Measurements from ENCODE around the gene P2RX4.
A peak's percentile ranks its signal among the peaks of the same experiment; 100 is the strongest.
"Not testable (repeated sequence)": the region's sequence is repeated elsewhere in the genome, so short reads cannot be mapped to it uniquely, and the experiment has no call there.

Gene P2RX4

GRCh38 chr12:121209624-121210572 lies at the start of gene P2RX4:
TSS of gene P2RX4 (plus strand) at chr12:121210129. CDS start at chr12:121210165, 36 bp downstream.
- H3K9me3 ChIP-seq (ENCODE audit: control insufficient read depth in 5 of 5, low read length in 5 of 5), result no peaks in the 10 kb centered on the region
- no peaks in the 10 kb centered on the region for H3K36me3 ChIP-seq (ENCODE audit: control insufficient read depth in 5 of 5, insufficient read depth in 5 of 5, low read length in 5 of 5)
- H3K27me3 ChIP-seq (ENCODE audit: control insufficient read depth in 5 of 5, insufficient read depth in 4 of 5, low read length in 5 of 5), result no peaks in the 10 kb centered on the region
- H3K4me3 ChIP-seq (ENCODE audit: low read depth in 1 of 5, low read length in 5 of 5), result peak within 1 kb of the TSS; percentile 74 to 86 (median 78)
- peak within 1 kb of the TSS; percentile 16 to 79 (median 77) for H3K9ac ChIP-seq (ENCODE audit: low read length in 5 of 5)
- H3K4me1 ChIP-seq (ENCODE audit: control insufficient read depth in 5 of 5, insufficient read depth in 5 of 5, low read length in 5 of 5), result peaks cover 2 to 31% (median 18%) of the 10 kb centered on the region in 5 donors
- H3K27ac ChIP-seq (ENCODE audit: low read depth, low read length), result peak within 1 kb of the TSS; percentile 72

GRCh38 chr12:121162384-121162783 lies 47.5 kb upstream of the P2RX4 start:
- Histone ChIP-seq H3K9ac (ENCODE audit: low read length in 5 of 5) (no peak overlapping the region), H3K9me3 (ENCODE audit: control insufficient read depth in 5 of 5, low read length in 5 of 5) (peaks cover 3 to 7% (median 6%) of the 10 kb centered on the region in 5 donors), H3K27ac (ENCODE audit: low read depth, low read length) (no peak overlapping the region), H3K36me3 (ENCODE audit: control insufficient read depth in 5 of 5, insufficient read depth in 5 of 5, low read length in 5 of 5) (peaks cover 0 to 40% (median 11%) of the 10 kb centered on the region in 5 donors), H3K4me1 (ENCODE audit: control insufficient read depth in 5 of 5, insufficient read depth in 5 of 5, low read length in 5 of 5) (no peaks in the 10 kb centered on the region), H3K27me3 (ENCODE audit: control insufficient read depth in 5 of 5, insufficient read depth in 4 of 5, low read length in 5 of 5) (no peaks in the 10 kb centered on the region), H3K4me3 (ENCODE audit: low read depth in 1 of 5, low read length in 5 of 5) (no peak overlapping the region)

- no peak overlapping the region for H3K4me3 ChIP-seq (ENCODE audit: low read depth in 1 of 5, low read length in 5 of 5)
- peaks cover 0 to 4% (median 3%) of the 10 kb centered on the region in 5 donors for H3K9me3 ChIP-seq (ENCODE audit: control insufficient read depth in 5 of 5, low read length in 5 of 5)
- no peak overlapping the region for H3K9ac ChIP-seq (ENCODE audit: low read length in 5 of 5)
- H3K27ac ChIP-seq (ENCODE audit: low read depth, low read length), result no peak overlapping the region
- H3K4me1 ChIP-seq (ENCODE audit: control insufficient read depth in 5 of 5, insufficient read depth in 5 of 5, low read length in 5 of 5), result no peaks in the 10 kb centered on the region
- peaks cover 0 to 40% (median 9%) of the 10 kb centered on the region in 5 donors for H3K36me3 ChIP-seq (ENCODE audit: control insufficient read depth in 5 of 5, insufficient read depth in 5 of 5, low read length in 5 of 5)
- H3K27me3 ChIP-seq (ENCODE audit: control insufficient read depth in 5 of 5, insufficient read depth in 4 of 5, low read length in 5 of 5), result no peaks in the 10 kb centered on the region
Measured at GRCh38 chr12:121162985-121163384, 46.9 kb upstream of the P2RX4 start.

- peaks cover 0 to 46% (median 10%) of the 10 kb centered on the region in 5 donors for H3K36me3 ChIP-seq (ENCODE audit: control insufficient read depth in 5 of 5, insufficient read depth in 5 of 5, low read length in 5 of 5)
- H3K27me3 ChIP-seq (ENCODE audit: control insufficient read depth in 5 of 5, insufficient read depth in 4 of 5, low read length in 5 of 5); H3K9ac ChIP-seq (ENCODE audit: low read length in 5 of 5); H3K9me3 ChIP-seq (ENCODE audit: control insufficient read depth in 5 of 5, low read length in 5 of 5); H3K4me3 ChIP-seq (ENCODE audit: low read depth in 1 of 5, low read length in 5 of 5); H3K27ac ChIP-seq (ENCODE audit: low read depth, low read length); H3K4me1 ChIP-seq (ENCODE audit: control insufficient read depth in 5 of 5, insufficient read depth in 5 of 5, low read length in 5 of 5): not testable (repeated sequence)
Measured at GRCh38 chr12:121164839-121165238, 45.1 kb upstream of the P2RX4 start.

- Histone ChIP-seq H3K9me3 (ENCODE audit: control insufficient read depth in 5 of 5, low read length in 5 of 5) (no peaks in the 10 kb centered on the region), H3K4me3 (ENCODE audit: low read depth in 1 of 5, low read length in 5 of 5) (no peak overlapping the region), H3K4me1 (ENCODE audit: control insufficient read depth in 5 of 5, insufficient read depth in 5 of 5, low read length in 5 of 5) (no peaks in the 10 kb centered on the region), H3K9ac (ENCODE audit: low read length in 5 of 5) (no peak overlapping the region), H3K27ac (ENCODE audit: low read depth, low read length) (no peak overlapping the region), H3K27me3 (ENCODE audit: control insufficient read depth in 5 of 5, insufficient read depth in 4 of 5, low read length in 5 of 5) (no peaks in the 10 kb centered on the region), H3K36me3 (ENCODE audit: control insufficient read depth in 5 of 5, insufficient read depth in 5 of 5, low read length in 5 of 5) (peaks cover 0 to 46% (median 13%) of the 10 kb centered on the region in 5 donors)
Measured at GRCh38 chr12:121165316-121165715, 44.6 kb upstream of the P2RX4 start.

- H3K27me3 ChIP-seq (ENCODE audit: control insufficient read depth in 5 of 5, insufficient read depth in 4 of 5, low read length in 5 of 5), result no peaks in the 10 kb centered on the region
- no peak overlapping the region for H3K9ac ChIP-seq (ENCODE audit: low read length in 5 of 5)
- no peak overlapping the region for H3K27ac ChIP-seq (ENCODE audit: low read depth, low read length)
- no peaks in the 10 kb centered on the region for H3K9me3 ChIP-seq (ENCODE audit: control insufficient read depth in 5 of 5, low read length in 5 of 5)
- no peaks in the 10 kb centered on the region for H3K4me1 ChIP-seq (ENCODE audit: control insufficient read depth in 5 of 5, insufficient read depth in 5 of 5, low read length in 5 of 5)
- no peak overlapping the region for H3K4me3 ChIP-seq (ENCODE audit: low read depth in 1 of 5, low read length in 5 of 5)
- peaks cover 0 to 45% (median 10%) of the 10 kb centered on the region in 5 donors for H3K36me3 ChIP-seq (ENCODE audit: control insufficient read depth in 5 of 5, insufficient read depth in 5 of 5, low read length in 5 of 5)
Measured at GRCh38 chr12:121166356-121166755, 43.6 kb upstream of the P2RX4 start.

GRCh38 chr12:121167232-121167820 lies 42.6 kb upstream of the P2RX4 start:
- Histone ChIP-seq H3K4me1 (ENCODE audit: control insufficient read depth in 5 of 5, insufficient read depth in 5 of 5, low read length in 5 of 5) (no peaks in the 10 kb centered on the region), H3K27ac (ENCODE audit: low read depth, low read length) (no peak overlapping the region), H3K36me3 (ENCODE audit: control insufficient read depth in 5 of 5, insufficient read depth in 5 of 5, low read length in 5 of 5) (peaks cover 0 to 44% (median 10%) of the 10 kb centered on the region in 5 donors), H3K4me3 (ENCODE audit: low read depth in 1 of 5, low read length in 5 of 5) (no peak overlapping the region), H3K9me3 (ENCODE audit: control insufficient read depth in 5 of 5, low read length in 5 of 5) (no peaks in the 10 kb centered on the region), H3K9ac (ENCODE audit: low read length in 5 of 5) (no peak overlapping the region), H3K27me3 (ENCODE audit: control insufficient read depth in 5 of 5, insufficient read depth in 4 of 5, low read length in 5 of 5) (no peaks in the 10 kb centered on the region)

GRCh38 chr12:121167951-121168350 lies 42.0 kb upstream of the P2RX4 start:
- no peaks in the 10 kb centered on the region for H3K27me3 ChIP-seq (ENCODE audit: control insufficient read depth in 5 of 5, insufficient read depth in 4 of 5, low read length in 5 of 5)
- H3K36me3 ChIP-seq (ENCODE audit: control insufficient read depth in 5 of 5, insufficient read depth in 5 of 5, low read length in 5 of 5), result peaks cover 0 to 37% (median 10%) of the 10 kb centered on the region in 5 donors
- no peak overlapping the region for H3K27ac ChIP-seq (ENCODE audit: low read depth, low read length)
- H3K9ac ChIP-seq (ENCODE audit: low read length in 5 of 5), result no peak overlapping the region
- no peaks in the 10 kb centered on the region for H3K4me1 ChIP-seq (ENCODE audit: control insufficient read depth in 5 of 5, insufficient read depth in 5 of 5, low read length in 5 of 5)
- no peak overlapping the region for H3K4me3 ChIP-seq (ENCODE audit: low read depth in 1 of 5, low read length in 5 of 5)
- no peaks in the 10 kb centered on the region for H3K9me3 ChIP-seq (ENCODE audit: control insufficient read depth in 5 of 5, low read length in 5 of 5)

- no peaks in the 10 kb centered on the region for H3K9me3 ChIP-seq (ENCODE audit: control insufficient read depth in 5 of 5, low read length in 5 of 5)
- H3K27ac ChIP-seq (ENCODE audit: low read depth, low read length), result no peak overlapping the region
- H3K4me3 ChIP-seq (ENCODE audit: low read depth in 1 of 5, low read length in 5 of 5), result no peak overlapping the region
- H3K27me3 ChIP-seq (ENCODE audit: control insufficient read depth in 5 of 5, insufficient read depth in 4 of 5, low read length in 5 of 5), result no peaks in the 10 kb centered on the region
- H3K9ac ChIP-seq (ENCODE audit: low read length in 5 of 5), result no peak overlapping the region
- peaks cover 0 to 25% (median 10%) of the 10 kb centered on the region in 5 donors for H3K36me3 ChIP-seq (ENCODE audit: control insufficient read depth in 5 of 5, insufficient read depth in 5 of 5, low read length in 5 of 5)
- H3K4me1 ChIP-seq (ENCODE audit: control insufficient read depth in 5 of 5, insufficient read depth in 5 of 5, low read length in 5 of 5), result no peaks in the 10 kb centered on the region
Measured at GRCh38 chr12:121170151-121170550, 39.8 kb upstream of the P2RX4 start.

Measured in subcutaneous abdominal adipose tissue (tissue), 5 donors.